Activated CD8-positive, alpha-beta memory T cell treated with anti-CD3 and anti-CD28 coated beads for 1 hour (primary cell): ENCODE data around the gene ACTR2.
"Not testable (repeated sequence)": the region's sequence is repeated elsewhere in the genome, so short reads cannot be mapped to it uniquely, and the experiment has no call there.

Experiments
- DNase-seq, 2 donors: peaks; one replicate each; pipeline ENCODE4 v3.0.0-alpha.2; 2020; ENCODE audit warnings: low read depth in 1 of 2; ENCODE audit errors: extremely low read depth in 1 of 2

ACTR2 gene

GRCh38 chr2:65311049-65311448 lies 83.4 kb downstream of the ACTR2 start:
- DNase-seq = no peak

- DNase-seq = no peak
Measured at GRCh38 chr2:65311596-65311995, 84.0 kb downstream of the ACTR2 start.

GRCh38 chr2:65313126-65313953 lies 85.7 kb downstream of the ACTR2 start:
- no peak for DNase-seq

- no peak for DNase-seq
Measured at GRCh38 chr2:65313954-65314256, 86.3 kb downstream of the ACTR2 start.

GRCh38 chr2:65314801-65315441 lies 87.3 kb downstream of the ACTR2 start:
- no peak for DNase-seq

- DNase-seq = no peak
Measured at GRCh38 chr2:65316072-65316471, 88.4 kb downstream of the ACTR2 start.

GRCh38 chr2:65317351-65317750 lies 89.7 kb downstream of the ACTR2 start:
- not testable (repeated sequence) for DNase-seq

GRCh38 chr2:65317841-65318240 lies 90.2 kb downstream of the ACTR2 start:
- no peak for DNase-seq

GRCh38 chr2:65319072-65319673 lies 91.5 kb downstream of the ACTR2 start:
- DNase-seq = no peak

GRCh38 chr2:65319674-65320041 lies 92.0 kb downstream of the ACTR2 start:
- no peak for DNase-seq

- DNase-seq = no peak
Measured at GRCh38 chr2:65320042-65320725, 92.6 kb downstream of the ACTR2 start.
